NB4 (cell line): ENCODE data around the gene UTS2.

Source experiments
- DNase-seq: peaks from one replicate; pipeline ENCODE4 v3.0.0; 2010; ENCODE audit warnings: low read depth
- H3K4me3 ChIP-seq: one replicate; pipeline ENCODE4 v1.5.1; 2011; ENCODE audit warnings: mild to moderate bottlenecking, low read depth, low read length, moderate library complexity
- CTCF ChIP-seq: IDR thresholded peaks from one replicate; pipeline ENCODE4 v1.5.1; 2012; ENCODE audit warnings: low read depth, low read length
- MAX ChIP-seq: IDR thresholded peaks from 2 replicates; pipeline ENCODE4 v1.6.1; 2011; ENCODE audit warnings: low read depth, low read length
- MYC ChIP-seq: IDR thresholded peaks from 2 replicates; pipeline ENCODE4 v1.6.1; 2011; ENCODE audit warnings: low read depth, low read length
- POLR2A ChIP-seq: IDR thresholded peaks from 2 replicates; pipeline ENCODE4 v1.6.1; 2011; ENCODE audit warnings: mild to moderate bottlenecking; ENCODE audit not compliant: insufficient read length; ENCODE audit errors: extremely low read depth

Gene UTS2, protein sequence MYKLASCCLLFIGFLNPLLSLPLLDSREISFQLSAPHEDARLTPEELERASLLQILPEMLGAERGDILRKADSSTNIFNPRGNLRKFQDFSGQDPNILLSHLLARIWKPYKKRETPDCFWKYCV

DNA sequence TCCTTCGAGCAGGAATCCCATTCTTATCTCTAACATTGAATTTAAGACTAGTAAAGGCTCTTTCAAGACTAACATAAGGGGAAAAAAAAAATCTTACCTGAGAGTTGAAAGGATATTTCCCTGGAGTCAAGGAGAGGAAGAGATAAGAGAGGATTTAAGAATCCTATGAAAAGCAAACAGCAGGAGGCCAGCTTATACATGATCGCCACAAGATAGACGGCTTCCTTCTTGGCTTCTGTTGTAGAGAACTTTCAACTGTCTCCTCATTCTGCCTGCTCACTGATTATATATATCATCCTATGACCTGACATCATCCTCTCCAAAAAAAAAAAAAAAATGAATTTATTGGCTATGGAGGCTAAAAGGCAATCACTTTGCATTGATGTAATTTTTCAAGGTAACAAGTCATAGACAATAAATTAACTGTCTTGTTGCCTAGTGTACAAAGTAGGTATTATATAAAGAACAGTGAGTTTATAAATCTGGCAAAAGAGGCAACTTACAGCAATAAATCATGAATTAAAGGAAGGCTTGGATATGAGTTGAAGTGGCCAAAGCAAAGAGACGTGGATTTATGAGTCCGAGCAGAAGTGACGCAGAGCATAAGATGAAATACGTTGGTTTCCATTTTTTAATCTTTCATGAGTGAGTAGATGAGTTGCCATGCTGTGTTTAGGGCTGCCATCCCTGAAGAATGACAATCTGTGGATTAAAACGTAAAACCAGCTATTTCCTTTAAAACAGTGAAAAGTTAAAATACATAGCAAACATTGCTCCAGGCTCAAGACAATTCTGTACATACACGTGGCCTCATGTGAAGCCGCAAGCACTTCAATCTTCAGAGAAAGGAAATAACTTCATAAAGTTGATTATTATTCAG lies at the start of gene UTS2:
Gene UTS2, minus strand, starts transcription at position 262 of the 880 bp plus-strand sequence. Its CDS starts 62 bp downstream, at position 200.
- H3K4me3 ChIP-seq: no peak within 1 kb of the TSS
- DNase-seq: no peak
- TF ChIP-seq MYC: no peak
- TF ChIP-seq CTCF: no peak
- TF ChIP-seq POLR2A: no peak
- no peak for TF ChIP-seq MAX

GRCh38 chr1:7899741-7900140 lies 46.9 kb upstream of the UTS2 start:
- no peak overlapping the region for H3K4me3 ChIP-seq
- peak; percentile 76 for DNase-seq
- TF ChIP-seq POLR2A (no peak), CTCF (no peak), MYC (no peak), MAX (no peak)

DNA sequence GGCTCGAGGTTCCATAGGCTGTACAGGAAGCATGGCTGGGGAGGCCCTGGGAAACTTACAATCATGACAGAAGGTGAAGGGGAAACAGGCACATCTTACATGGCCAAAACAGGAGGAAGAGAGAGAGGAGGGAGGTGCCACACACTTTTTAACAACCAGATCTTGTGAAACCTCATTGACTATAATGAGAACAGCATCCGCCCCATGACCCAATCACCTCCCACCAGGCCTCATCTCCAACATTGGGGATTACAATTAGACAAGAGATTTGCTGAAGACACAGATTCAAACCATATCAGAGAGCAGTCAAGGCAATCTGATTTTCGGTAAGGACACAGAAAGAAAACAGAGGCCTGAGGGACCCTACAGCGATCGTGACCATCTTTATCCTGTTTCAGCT lies 46.1 kb upstream of the UTS2 start:
- no peak for TF ChIP-seq CTCF
- no peak for TF ChIP-seq MYC
- no peak for TF ChIP-seq MAX
- TF ChIP-seq POLR2A: no peak
- no peak overlapping the region for H3K4me3 ChIP-seq
- peak; percentile 15 for DNase-seq

- H3K4me3 ChIP-seq: no peak overlapping the region
- DNase-seq: no peak
- TF ChIP-seq MYC (no peak), MAX (no peak), CTCF (no peak), POLR2A (no peak)
These were observed 44.1 kb upstream of the UTS2 start for GRCh38 chr1:7896994-7897393.

GRCh38 chr1:7893529-7894180 lies 40.8 kb upstream of the UTS2 start:
- no peak for DNase-seq
- no peak overlapping the region for H3K4me3 ChIP-seq
- no peak for TF ChIP-seq MAX
- TF ChIP-seq POLR2A: no peak
- TF ChIP-seq MYC: no peak
- no peak for TF ChIP-seq CTCF
